ENCODE data around the gene ZNF562.

DNA sequence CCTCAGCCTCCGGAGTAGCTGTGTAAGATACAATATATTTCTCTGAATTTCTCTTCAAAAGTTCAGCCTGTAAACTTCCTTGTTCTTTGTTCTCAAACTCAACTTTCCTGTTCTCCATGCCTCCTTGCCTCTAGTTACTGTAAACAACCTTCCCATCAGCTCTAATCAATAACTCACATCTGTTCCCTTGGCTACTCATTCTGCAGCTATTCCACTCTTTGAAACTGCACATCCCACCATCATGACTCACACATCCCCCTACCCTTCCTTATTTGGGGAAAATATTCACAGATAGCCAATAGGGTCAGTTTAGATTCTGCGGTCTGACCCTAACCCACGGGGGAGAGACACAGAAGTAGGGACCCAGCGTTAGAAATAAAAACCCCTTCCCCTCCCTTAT, 2.0 kb downstream of the ZNF562 start:
- TF ChIP-seq POLR2AphosphoS5 (IDR thresholded peaks at IDR 0.05; ENCODE audit: low read depth, low read length) (no peak), SIN3A (IDR thresholded peaks at IDR 0.05; ENCODE audit: borderline replicate concordance, insufficient read depth, low read length) (no peak), TAF1 (IDR thresholded peaks at IDR 0.05; ENCODE audit: borderline replicate concordance, insufficient read depth, low read length) (no peak)
- TF ChIP-seq, protein P1, sequence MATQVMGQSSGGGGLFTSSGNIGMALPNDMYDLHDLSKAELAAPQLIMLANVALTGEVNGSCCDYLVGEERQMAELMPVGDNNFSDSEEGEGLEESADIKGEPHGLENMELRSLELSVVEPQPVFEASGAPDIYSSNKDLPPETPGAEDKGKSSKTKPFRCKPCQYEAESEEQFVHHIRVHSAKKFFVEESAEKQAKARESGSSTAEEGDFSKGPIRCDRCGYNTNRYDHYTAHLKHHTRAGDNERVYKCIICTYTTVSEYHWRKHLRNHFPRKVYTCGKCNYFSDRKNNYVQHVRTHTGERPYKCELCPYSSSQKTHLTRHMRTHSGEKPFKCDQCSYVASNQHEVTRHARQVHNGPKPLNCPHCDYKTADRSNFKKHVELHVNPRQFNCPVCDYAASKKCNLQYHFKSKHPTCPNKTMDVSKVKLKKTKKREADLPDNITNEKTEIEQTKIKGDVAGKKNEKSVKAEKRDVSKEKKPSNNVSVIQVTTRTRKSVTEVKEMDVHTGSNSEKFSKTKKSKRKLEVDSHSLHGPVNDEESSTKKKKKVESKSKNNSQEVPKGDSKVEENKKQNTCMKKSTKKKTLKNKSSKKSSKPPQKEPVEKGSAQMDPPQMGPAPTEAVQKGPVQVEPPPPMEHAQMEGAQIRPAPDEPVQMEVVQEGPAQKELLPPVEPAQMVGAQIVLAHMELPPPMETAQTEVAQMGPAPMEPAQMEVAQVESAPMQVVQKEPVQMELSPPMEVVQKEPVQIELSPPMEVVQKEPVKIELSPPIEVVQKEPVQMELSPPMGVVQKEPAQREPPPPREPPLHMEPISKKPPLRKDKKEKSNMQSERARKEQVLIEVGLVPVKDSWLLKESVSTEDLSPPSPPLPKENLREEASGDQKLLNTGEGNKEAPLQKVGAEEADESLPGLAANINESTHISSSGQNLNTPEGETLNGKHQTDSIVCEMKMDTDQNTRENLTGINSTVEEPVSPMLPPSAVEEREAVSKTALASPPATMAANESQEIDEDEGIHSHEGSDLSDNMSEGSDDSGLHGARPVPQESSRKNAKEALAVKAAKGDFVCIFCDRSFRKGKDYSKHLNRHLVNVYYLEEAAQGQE (IDR thresholded peaks at IDR 0.05; ENCODE audit: insufficient read depth in 1 of 2, low read depth in 2 of 2, low read length in 2 of 2), result no peak
